Measurements from ENCODE around the gene ACTRT3.
"Not testable (repeated sequence)": the region's sequence is repeated elsewhere in the genome, so short reads cannot be mapped to it uniquely, and the experiment has no call there.

ACTRT3 gene

GRCh38 chr3:169772897-169773816 is 3.8 kb upstream of the ACTRT3 start, which contains the start of gene MYNN:
Gene MYNN (plus strand): TSS chr3:169773396. CDS start chr3:169774296, 900 bp downstream.
- peak; percentile 87 for DNase-seq (ENCODE audit: low read depth)

- DNase-seq (ENCODE audit: low read depth): no peak
Observed at GRCh38 chr3:169772305-169772896, 3.0 kb upstream of the ACTRT3 start.

DNA sequence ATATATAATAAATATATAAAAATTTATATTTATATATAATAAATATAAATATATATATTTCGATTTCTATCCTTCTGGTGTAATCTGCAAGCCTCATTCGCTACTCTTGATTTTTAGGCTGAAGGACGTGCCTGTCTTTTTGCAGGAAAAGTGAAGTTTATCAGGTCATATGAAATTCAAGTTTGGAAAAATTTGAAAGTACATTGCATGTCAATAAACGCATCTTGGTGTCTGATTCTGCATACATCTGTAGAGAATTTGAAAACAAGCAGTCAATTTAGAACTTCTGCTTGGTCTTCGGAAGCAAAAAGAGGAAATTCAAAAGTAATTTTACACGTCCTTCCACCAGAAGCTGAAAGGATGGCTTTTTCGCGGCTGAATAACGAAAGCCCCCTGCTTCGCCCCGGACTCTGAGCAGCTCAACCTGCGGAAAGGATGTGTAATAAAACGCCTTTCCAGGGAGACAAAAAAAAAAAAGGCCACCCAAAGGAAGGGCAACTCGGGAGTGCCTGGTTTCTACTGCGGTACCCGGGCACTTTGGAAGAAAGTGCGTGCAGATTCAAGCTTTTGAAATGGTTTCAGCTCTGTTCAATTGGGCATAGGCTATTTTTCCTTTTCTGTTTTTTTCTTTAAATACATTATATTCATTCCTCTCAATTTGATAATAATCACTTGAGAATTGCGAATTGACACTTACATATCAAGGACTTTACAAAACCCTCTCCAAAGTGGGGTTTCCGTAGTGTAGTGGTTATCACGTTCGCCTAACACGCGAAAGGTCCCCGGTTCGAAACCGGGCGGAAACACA is 2.3 kb upstream of the ACTRT3 start:
- DNase-seq (ENCODE audit: low read depth): peak; percentile 32

DNA sequence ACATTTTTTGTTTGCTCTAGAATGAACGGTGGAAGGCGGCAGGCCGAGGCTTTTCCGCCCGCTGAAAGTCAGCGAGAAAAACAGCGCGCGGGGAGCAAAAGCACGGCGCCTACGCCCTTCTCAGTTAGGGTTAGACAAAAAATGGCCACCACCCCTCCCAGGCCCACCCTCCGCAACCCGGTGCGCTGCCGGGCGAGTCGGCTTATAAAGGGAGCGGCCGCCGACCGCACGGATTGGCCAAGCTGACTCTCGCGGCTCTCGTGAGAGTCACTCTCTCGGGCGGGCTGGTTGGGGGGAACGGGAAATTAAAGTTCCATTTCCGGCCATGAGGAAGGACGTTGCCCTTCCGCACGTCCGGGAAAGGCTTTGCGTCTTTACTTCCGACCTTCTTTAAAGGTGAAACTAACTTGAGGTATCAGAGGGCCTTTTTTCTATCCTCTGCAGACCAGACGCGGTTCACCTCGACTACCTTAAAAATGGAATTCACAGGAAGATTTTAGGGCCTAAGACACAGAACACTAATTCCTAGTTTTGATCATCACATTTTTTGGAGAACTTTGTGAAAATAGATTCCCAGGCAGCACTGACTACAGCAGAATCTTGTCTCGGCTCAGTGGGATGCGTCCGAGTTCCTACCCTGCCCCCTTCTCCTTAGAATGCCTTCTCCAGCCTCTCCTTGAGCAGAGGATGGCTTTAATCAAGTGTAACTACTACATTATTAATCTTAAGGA is 4.3 kb downstream of the ACTRT3 start, which contains the start of gene TERC:
TERC (minus strand) TSS at position 179 of the 731 bp plus-strand sequence.
- peak; percentile 90 for DNase-seq (ENCODE audit: low read depth)

DNA sequence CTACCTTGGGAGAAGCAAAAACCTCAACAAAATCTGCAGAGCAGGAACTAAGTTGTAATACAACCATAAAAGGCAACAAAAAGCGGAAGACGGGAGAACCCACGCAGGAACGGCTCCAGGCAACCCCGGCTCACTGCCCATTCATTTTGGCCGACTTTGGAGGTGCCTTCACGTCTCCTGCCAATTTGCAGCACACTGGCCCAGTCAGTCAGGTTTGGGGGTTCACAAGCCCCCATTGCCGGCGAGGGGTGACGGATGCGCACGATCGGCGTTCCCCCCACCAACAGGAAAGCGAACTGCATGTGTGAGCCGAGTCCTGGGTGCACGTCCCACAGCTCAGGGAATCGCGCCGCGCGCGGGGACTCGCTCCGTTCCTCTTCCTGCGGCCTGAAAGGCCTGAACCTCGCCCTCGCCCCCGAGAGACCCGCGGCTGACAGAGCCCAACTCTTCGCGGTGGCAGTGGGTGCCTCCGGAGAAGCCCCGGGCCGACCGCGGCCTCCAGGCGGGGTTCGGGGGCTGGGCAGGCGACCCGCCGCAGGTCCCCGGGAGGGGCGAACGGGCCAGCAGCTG is 5.0 kb downstream of the ACTRT3 start:
- DNase-seq (ENCODE audit: low read depth): peak; percentile 60

GRCh38 chr3:169760479-169760878 is 8.9 kb downstream of the ACTRT3 start:
- DNase-seq (ENCODE audit: low read depth): no peak

- DNase-seq (ENCODE audit: low read depth): no peak
Observed at GRCh38 chr3:169759256-169759655, 10.1 kb downstream of the ACTRT3 start.

DNA sequence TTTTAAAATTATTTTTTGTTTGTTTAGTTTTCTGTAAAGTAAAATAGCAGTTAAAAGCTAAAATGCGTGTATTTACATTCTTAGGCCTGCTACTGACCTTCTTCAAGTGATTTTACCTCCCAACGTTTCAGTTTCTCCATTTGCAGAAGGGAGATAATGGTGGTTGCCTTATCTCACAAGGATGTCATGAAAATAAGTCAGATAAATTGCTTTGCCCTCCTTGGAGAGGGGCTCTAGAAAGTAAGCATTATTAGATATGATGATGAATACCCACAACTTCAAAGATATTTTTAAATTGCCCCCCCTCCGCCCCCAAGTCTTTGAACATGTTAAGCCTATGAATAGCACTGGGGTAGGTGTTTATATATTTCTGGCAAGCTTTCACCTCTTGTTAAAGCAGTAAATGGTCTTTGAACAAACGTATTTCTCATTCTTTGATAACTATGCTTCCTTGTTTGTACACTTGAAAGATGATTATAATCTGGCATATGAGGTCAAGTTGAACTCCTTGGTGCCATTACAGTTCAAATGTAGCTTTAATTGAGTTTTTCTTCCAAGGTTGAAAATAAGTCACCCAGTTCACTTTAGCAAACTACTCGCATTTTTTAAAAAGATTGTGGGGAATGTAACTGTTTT is 10.9 kb downstream of the ACTRT3 start:
- DNase-seq (ENCODE audit: low read depth): no peak

DNA sequence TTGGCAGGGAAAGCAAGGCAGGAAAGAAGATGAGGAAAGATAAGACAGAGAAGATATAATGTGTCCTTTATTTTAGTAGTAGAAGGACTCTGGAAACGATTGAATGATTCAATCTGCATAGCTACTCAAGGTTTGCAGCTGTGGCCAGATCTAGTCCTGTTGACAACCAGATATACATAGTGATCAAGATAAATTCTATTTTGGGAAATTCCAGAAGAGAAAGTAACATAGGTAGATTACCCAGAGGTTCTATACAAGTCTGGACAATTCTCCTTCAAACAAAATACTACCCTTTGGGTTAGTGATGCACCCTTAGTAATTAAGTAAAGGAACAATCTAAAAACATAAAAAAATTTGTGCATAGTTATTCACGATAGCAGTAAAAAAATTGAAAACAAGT is 13.9 kb downstream of the ACTRT3 start:
- DNase-seq (ENCODE audit: low read depth): no peak

DNA sequence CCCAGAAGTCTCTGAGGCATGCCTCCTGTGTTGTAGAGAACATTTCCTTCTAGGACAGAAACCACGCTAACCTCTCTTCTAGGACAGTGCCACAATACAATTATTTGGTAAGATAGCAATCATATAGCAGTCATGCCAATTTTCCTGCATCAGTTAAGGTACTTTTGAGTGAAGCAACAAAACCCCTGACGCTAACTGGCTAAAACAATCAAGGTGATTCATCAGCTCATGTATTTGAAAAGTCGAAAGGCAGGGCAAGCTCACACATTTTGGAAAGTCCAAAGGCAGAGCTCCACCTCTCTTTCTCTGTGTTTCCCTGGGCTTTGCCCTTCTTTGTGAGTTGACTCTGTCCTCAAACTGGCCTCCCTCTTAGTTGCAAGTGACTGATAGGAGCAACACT is 14.7 kb downstream of the ACTRT3 start:
- no peak for DNase-seq (ENCODE audit: low read depth)

DNA sequence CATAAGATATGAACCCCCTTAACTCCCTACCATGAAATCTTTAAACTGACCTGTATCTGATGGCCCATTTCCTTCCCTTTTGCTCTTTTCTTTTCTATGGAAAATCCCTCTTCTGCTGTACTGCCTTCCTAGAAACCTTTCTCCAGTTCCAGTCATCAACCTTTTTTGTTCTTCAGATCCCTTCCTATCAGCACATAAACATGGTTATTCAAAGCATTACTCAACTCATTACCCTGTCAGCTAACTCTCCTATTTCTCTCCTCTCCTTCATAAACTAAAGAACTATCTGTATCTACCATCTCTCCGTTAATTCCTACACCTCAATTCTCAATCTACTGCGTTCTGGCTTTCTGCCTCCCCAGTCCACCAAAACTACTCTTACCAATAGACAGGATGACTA is 17.5 kb downstream of the ACTRT3 start:
- DNase-seq (ENCODE audit: low read depth): no peak

- DNase-seq (ENCODE audit: low read depth): no peak
Observed at GRCh38 chr3:169750665-169751064, 18.7 kb downstream of the ACTRT3 start.

- DNase-seq (ENCODE audit: low read depth): no peak
Observed at GRCh38 chr3:169748670-169749069, 20.7 kb downstream of the ACTRT3 start.

DNA sequence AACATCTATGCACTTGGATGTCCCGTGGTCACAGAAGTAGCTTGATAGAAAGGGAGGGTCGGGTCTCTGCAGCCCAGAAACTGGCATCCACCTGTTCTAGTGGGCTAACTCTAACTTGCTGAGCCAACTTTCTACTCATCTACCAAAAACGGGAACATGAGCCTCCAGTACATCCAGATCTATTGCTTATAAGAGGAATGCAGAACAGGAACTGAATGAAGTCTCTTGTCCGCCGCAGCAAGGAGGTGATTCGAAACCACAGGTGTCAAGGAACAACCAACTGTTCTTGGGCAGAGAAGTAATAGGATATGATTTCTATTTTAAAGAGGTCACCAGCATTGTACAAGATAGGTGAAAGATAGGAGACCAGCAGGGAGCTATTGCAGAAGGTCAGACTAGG is 22.4 kb downstream of the ACTRT3 start:
- no peak for DNase-seq (ENCODE audit: low read depth)

DNA sequence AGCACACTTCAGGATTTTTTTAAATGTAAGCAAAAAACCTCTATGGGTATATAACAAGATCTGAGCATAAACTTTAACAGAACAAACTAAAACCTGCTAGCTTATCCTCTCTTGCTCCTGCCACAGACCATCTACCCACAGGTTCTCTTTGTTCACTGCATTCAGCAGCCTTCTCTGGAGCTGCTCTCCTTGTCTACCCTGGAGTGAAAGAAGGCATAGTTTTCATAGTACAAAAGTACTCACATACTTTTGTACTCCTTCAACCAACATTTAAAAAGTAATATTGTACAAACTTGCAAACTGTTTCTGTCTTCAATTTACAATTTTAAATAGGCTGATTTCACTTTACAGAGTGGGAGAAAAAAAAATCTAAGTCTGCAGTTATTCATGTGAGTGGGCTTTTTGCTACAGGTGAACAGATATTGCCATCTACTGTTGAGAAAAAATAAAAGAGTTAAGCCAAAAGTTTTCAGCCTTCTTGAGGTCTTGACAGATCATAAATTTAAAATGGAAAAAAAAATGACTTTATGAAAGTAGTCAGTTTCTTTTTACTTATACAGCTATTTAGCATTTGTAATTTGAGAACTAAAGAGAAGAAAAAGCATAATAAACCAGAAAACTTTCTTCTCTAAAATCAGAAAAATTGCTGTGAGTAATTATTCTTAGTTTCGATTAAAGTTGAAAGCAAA is 24.9 kb downstream of the ACTRT3 start:
- DNase-seq (ENCODE audit: low read depth): no peak

GRCh38 chr3:169739067-169739466 is 30.3 kb downstream of the ACTRT3 start:
- no peak for DNase-seq (ENCODE audit: low read depth)

DNA sequence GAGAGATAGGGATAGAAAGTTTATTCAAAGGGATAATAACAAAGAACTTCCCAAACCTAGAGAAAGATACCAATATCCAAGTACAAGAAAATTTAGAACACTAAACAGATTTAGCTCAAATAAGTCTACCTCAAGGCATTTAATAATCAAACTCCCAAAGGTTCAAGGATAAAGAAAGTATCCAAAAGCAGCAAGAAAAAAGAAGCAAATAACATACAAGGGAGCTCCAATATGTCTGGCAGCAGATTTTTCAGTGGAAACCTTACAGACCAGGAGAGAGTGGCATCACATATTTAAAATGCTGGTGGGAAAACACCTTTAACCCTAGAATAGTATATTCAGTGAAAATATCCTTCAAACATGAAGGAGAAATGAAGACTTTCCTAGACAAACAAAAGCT is 37.5 kb downstream of the ACTRT3 start:
- DNase-seq (ENCODE audit: low read depth): not testable (repeated sequence)

DNA sequence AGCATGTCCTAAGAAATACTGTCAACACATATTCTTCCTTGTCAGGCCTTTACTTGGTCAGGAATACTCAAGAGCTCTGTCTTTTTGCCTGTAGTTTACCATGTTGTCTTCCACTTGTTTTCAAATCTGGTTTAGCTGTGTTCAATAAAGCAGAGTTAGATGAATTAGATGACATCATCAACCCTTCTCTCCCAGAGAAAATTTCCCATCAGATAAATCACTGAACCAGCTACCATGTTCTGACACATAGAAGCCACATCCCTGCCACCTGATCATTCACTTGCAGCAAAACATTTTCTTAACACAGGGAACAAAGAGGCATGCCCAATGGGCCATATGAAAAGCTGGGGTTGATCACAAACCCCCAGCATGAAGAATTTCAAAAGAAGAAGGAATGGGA is 46.6 kb downstream of the ACTRT3 start:
- DNase-seq (ENCODE audit: low read depth): no peak

GRCh38 chr3:169718415-169718814 is 50.9 kb downstream of the ACTRT3 start:
- DNase-seq (ENCODE audit: low read depth): not testable (repeated sequence)

Measured in activated T-cell treated with anti-CD3 and anti-CD28 coated beads for 48 hours (primary cell).